PC-3 (cell line): ENCODE measurements around the gene ADGRG6.

ENCODE experiments used
- CTCF ChIP-seq: fragments of 300-600 bp; sonication (generic); conservative IDR thresholded peaks from 2 replicates; pipeline ENCODE4 v1.5.1; 2017; ENCODE audit warnings: antibody characterized with exemption, low read depth, mild to moderate bottlenecking, low read length
- EZH2phosphoT487 ChIP-seq: fragments of 300-600 bp; sonication (generic); IDR thresholded peaks from 2 replicates; pipeline ENCODE4 v1.6.1; 2018; ENCODE audit warnings: mild to moderate bottlenecking, antibody characterized with exemption, low read length, borderline replicate concordance

- no peak for TF ChIP-seq CTCF
- TF ChIP-seq EZH2phosphoT487 = no peak
Observed at GRCh38 chr6:142407685-142408273, 106.0 kb downstream of the ADGRG6 start.
